ENCODE results near the gene FES. TPM values are rescaled to one million over a fixed set of nuclear protein-coding genes. Genes with fewer than 3 reads are reported as not detected.

The FES gene
- total and polyA plus RNA-seq, 2 of the 13 experiments (the other 11 are each of a cell fraction or from before 2014, with no cell fraction given) = 4.0 to 9.5 TPM

DNA sequence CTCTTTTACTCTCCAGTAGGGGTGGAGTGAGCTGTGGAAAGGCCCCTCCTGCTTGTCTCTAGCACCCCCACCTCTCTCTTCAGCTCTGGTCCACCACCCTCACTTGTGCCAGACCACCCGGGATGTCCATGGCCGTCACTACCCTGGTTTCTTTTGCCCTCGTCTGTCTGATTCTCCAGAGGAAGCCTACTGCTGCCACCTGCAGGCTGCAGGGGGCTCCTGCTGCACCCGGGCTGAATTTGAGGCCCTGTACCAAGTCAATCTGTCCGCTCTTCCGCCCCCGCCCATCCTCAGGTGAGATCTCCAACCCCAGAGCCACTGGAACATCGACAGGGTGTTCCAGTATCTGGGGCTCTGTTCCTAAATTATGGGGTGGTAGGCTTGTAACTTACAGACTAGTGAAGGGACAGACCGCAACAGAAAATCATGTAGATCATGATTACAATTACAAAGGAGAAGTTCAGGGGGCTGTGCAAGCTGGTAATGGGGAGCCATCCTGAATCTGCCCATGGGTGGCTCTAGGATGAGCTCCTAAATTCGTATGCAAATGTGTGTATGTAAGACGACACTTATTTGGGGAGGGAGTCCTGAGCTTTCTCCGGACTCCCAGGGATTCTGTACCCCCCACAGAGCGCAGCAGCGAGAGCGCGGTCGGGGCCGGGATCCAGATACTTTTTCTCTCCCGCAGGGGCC, 50.1 kb downstream of the FES start (continued):
- TF ChIP-seq, protein P1, sequence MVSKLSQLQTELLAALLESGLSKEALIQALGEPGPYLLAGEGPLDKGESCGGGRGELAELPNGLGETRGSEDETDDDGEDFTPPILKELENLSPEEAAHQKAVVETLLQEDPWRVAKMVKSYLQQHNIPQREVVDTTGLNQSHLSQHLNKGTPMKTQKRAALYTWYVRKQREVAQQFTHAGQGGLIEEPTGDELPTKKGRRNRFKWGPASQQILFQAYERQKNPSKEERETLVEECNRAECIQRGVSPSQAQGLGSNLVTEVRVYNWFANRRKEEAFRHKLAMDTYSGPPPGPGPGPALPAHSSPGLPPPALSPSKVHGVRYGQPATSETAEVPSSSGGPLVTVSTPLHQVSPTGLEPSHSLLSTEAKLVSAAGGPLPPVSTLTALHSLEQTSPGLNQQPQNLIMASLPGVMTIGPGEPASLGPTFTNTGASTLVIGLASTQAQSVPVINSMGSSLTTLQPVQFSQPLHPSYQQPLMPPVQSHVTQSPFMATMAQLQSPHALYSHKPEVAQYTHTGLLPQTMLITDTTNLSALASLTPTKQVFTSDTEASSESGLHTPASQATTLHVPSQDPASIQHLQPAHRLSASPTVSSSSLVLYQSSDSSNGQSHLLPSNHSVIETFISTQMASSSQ (IDR thresholded peaks at IDR 0.05; ENCODE audit: low read depth) = no peak
- TF ChIP-seq, protein P1 (CRISPR knock-in tag; IDR thresholded peaks at IDR 0.05; ENCODE audit: borderline replicate concordance) = no peak
- TF ChIP-seq, protein P2, sequence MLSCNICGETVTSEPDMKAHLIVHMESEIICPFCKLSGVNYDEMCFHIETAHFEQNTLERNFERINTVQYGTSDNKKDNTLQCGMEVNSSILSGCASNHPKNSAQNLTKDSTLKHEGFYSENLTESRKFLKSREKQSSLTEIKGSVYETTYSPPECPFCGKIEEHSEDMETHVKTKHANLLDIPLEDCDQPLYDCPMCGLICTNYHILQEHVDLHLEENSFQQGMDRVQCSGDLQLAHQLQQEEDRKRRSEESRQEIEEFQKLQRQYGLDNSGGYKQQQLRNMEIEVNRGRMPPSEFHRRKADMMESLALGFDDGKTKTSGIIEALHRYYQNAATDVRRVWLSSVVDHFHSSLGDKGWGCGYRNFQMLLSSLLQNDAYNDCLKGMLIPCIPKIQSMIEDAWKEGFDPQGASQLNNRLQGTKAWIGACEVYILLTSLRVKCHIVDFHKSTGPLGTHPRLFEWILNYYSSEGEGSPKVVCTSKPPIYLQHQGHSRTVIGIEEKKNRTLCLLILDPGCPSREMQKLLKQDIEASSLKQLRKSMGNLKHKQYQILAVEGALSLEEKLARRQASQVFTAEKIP (CRISPR knock-in tag; IDR thresholded peaks at IDR 0.05; ENCODE audit: borderline replicate concordance) = no peak
- TF ChIP-seq ZNF737 (CRISPR knock-in tag; IDR thresholded peaks at IDR 0.05; ENCODE audit: borderline replicate concordance) (no peak), ZNF567 (CRISPR knock-in tag; IDR thresholded peaks at IDR 0.05; ENCODE audit: borderline replicate concordance) (no peak), JUND (CRISPR knock-in tag; IDR thresholded peaks at IDR 0.05) (no peak), ZNF678 (CRISPR knock-in tag; IDR thresholded peaks at IDR 0.05) (no peak), CBX2 (IDR thresholded peaks at IDR 0.05; ENCODE audit: low read depth, low read length) (no peak), CBX2 (CRISPR knock-in tag; IDR thresholded peaks at IDR 0.05; ENCODE audit: low read depth) (no peak)
- TF ChIP-seq, protein P3, sequence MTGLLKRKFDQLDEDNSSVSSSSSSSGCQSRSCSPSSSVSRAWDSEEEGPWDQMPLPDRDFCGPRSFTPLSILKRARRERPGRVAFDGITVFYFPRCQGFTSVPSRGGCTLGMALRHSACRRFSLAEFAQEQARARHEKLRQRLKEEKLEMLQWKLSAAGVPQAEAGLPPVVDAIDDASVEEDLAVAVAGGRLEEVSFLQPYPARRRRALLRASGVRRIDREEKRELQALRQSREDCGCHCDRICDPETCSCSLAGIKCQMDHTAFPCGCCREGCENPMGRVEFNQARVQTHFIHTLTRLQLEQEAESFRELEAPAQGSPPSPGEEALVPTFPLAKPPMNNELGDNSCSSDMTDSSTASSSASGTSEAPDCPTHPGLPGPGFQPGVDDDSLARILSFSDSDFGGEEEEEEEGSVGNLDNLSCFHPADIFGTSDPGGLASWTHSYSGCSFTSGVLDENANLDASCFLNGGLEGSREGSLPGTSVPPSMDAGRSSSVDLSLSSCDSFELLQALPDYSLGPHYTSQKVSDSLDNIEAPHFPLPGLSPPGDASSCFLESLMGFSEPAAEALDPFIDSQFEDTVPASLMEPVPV (CRISPR knock-in tag; IDR thresholded peaks at IDR 0.05) = no peak
- TF ChIP-seq, protein P4, sequence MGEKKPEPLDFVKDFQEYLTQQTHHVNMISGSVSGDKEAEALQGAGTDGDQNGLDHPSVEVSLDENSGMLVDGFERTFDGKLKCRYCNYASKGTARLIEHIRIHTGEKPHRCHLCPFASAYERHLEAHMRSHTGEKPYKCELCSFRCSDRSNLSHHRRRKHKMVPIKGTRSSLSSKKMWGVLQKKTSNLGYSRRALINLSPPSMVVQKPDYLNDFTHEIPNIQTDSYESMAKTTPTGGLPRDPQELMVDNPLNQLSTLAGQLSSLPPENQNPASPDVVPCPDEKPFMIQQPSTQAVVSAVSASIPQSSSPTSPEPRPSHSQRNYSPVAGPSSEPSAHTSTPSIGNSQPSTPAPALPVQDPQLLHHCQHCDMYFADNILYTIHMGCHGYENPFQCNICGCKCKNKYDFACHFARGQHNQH (CRISPR knock-in tag; IDR thresholded peaks at IDR 0.05) = no peak
- TF ChIP-seq, protein P5, sequence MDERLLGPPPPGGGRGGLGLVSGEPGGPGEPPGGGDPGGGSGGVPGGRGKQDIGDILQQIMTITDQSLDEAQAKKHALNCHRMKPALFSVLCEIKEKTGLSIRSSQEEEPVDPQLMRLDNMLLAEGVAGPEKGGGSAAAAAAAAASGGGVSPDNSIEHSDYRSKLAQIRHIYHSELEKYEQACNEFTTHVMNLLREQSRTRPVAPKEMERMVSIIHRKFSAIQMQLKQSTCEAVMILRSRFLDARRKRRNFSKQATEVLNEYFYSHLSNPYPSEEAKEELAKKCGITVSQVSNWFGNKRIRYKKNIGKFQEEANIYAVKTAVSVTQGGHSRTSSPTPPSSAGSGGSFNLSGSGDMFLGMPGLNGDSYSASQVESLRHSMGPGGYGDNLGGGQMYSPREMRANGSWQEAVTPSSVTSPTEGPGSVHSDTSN (CRISPR knock-in tag; IDR thresholded peaks at IDR 0.05) = no peak

Data from HepG2 (cell line).